ENCODE measurements around the gene IRF2BP2. TPM values are rescaled to one million over a fixed set of nuclear protein-coding genes. Genes with fewer than 3 reads are reported as not detected.

IRF2BP2 gene
- total RNA-seq, 2 experiments from 2014 or later = 83.0 to 95.0 TPM

GRCh38 chr1:234581063-234581714 lies 28.8 kb downstream of the IRF2BP2 start:
- H3K4me3 Mint-ChIP-seq = no peak overlapping the region
- peaks cover 2% of the 10 kb centered on the region for H3K36me3 Mint-ChIP-seq (ENCODE audit: low read depth)
- peaks cover 3% of the 10 kb centered on the region for H3K9me3 Mint-ChIP-seq
- CTCF ChIA-PET = interaction anchor here (0.7 to 1.2 kb wide), 2 partner anchors 38 to 124 kb away, joined by 3 read pairs; no protein-coding TSS in a partner anchor
- DNase-seq = no peak
- no peak overlapping the region for H3K27ac Mint-ChIP-seq
- H3K27me3 Mint-ChIP-seq = peaks cover 4% of the 10 kb centered on the region
- POLR2A ChIA-PET = no interaction called here
- H3K4me1 Mint-ChIP-seq = peaks cover 7% of the 10 kb centered on the region

DNA sequence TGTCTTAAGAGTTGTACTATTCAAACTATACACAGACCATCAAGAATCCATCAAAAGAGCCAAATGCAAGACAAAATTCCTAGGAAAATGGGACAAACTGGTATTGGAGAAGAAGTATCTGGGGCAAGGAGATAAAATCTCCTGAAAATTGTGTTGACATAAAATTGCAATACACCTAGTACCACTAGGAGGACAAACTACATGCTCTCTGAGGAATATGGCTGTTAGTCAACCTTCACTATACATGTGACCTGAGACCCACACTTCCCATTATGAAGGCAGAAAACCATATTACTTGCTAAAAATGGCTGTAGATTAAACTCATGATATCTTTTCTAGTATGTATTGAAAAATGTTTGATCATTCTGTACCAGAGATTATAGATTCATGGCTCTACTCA lies 30.0 kb downstream of the IRF2BP2 start:
- POLR2A ChIA-PET = no interaction called here
- Mint-ChIP-seq H3K9me3 (peaks cover 3% of the 10 kb centered on the region), H3K36me3 (ENCODE audit: low read depth) (peaks cover 2% of the 10 kb centered on the region), H3K4me3 (no peak overlapping the region), H3K4me1 (peaks cover 7% of the 10 kb centered on the region), H3K27me3 (peaks cover 2% of the 10 kb centered on the region), H3K27ac (no peak overlapping the region)
- CTCF ChIA-PET = no interaction called here
- DNase-seq = no peak

DNA sequence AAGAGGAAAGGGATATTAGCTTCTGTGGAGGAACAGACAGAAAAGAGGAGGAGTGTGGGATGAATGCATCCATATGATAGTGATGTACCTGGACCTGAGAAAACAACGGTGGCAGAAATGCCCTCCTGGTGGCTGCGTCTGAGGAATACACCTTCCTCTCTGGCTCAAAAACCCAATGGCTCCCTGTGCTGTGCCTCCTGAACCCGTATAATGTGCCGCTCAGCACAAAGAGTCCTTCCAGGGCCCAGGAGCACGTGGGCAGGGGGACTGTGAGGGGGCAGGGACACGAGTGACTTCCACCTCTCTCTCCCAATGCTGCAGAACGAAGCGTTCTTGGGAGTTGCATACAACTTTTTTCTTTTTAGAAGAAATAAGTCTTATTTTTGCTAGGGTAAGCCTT lies 31.2 kb downstream of the IRF2BP2 start:
- H3K36me3 Mint-ChIP-seq (ENCODE audit: low read depth) = peaks cover 2% of the 10 kb centered on the region
- no peak for DNase-seq
- H3K4me3 Mint-ChIP-seq = no peak overlapping the region
- no peak overlapping the region for H3K27ac Mint-ChIP-seq
- peaks cover 3% of the 10 kb centered on the region for H3K9me3 Mint-ChIP-seq
- peaks cover 2% of the 10 kb centered on the region for H3K4me1 Mint-ChIP-seq
- ChIA-PET CTCF (interaction anchor here (0.5 kb wide), 1 partner anchor 474 kb away, joined by 3 read pairs; no protein-coding TSS in a partner anchor), POLR2A (no interaction called here)
- peaks cover 2% of the 10 kb centered on the region for H3K27me3 Mint-ChIP-seq

DNA sequence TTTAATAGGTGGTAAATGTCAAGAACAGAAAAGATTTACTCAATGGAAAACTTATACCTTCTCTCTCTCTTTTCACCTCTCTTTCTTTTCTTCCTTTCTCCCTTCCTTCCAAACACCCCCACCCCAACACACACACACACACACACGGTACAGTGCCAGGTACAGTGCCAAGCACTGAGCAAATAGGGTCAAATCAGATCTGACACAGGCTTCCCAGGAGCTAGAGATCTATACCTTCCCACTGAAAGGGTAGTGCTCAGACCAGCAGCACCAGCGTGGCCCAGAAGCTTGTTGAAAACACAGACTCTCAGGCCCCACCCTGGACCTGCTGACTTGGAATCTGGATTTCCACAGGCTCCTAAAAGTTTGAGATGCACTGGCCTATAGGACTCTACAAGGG lies 31.9 kb downstream of the IRF2BP2 start:
- ChIA-PET POLR2A (no interaction called here), CTCF (interaction anchor here (0.5 kb wide), 1 partner anchor 473 kb away, joined by 3 read pairs; no protein-coding TSS in a partner anchor)
- Mint-ChIP-seq H3K4me3 (no peak overlapping the region), H3K4me1 (no peaks in the 10 kb centered on the region), H3K27me3 (peaks cover 2% of the 10 kb centered on the region), H3K9me3 (peaks cover 3% of the 10 kb centered on the region), H3K36me3 (ENCODE audit: low read depth) (peaks cover 2% of the 10 kb centered on the region), H3K27ac (no peak overlapping the region)
- no peak for DNase-seq

- Mint-ChIP-seq H3K9me3 (no peaks in the 10 kb centered on the region), H3K4me3 (no peak overlapping the region), H3K4me1 (no peaks in the 10 kb centered on the region), H3K27me3 (peaks cover 2% of the 10 kb centered on the region), H3K27ac (no peak overlapping the region), H3K36me3 (ENCODE audit: low read depth) (no peaks in the 10 kb centered on the region)
- CTCF ChIA-PET = no interaction called here
- POLR2A ChIA-PET = no interaction called here
- DNase-seq = no peak
Observed at GRCh38 chr1:234573711-234574299, 36.2 kb downstream of the IRF2BP2 start.

DNA sequence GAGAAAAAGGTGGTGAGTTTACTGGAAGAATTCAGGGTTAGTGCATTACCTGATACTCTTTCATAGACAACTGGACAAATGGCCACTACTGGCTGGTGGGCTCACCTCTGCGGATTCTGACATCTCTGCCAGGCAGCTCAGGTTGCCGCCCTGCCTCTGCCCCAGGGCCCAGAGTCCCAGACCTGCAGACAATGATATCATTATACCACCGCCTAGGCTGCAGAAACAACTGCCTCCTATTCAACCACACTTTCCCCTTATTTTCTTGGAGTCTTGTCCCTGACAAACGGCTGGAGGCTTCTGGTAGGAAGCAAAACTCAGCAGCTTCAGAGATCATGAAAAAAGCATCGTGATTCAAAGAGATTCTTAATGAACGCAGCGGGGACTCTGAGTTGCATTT lies 37.0 kb downstream of the IRF2BP2 start:
- Mint-ChIP-seq H3K27me3 (peaks cover 2% of the 10 kb centered on the region), H3K36me3 (ENCODE audit: low read depth) (no peaks in the 10 kb centered on the region)

DNA sequence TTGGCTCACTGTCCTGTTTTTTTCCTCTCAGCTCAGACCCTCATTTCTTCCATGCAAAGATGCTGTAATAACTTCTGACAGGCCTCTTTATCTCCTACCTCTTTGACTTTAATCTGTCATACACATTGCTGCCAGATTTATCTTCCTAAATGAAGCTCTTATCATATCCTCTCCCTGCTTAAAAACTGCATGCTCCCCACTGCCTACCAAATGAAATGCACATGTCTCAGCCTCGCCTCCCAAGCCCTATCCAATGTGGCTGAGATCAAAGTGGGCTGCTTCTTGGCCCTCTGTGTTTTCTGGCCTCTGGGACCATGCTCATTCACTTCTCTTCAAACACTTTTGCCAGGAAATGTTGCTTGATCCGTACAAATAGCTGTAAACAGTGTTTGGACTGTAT lies 38.3 kb downstream of the IRF2BP2 start:
- H3K9me3 Mint-ChIP-seq = no peaks in the 10 kb centered on the region
- no peak overlapping the region for H3K4me3 Mint-ChIP-seq
- no peaks in the 10 kb centered on the region for H3K4me1 Mint-ChIP-seq
- CTCF ChIA-PET = interaction anchor here (1.0 kb wide), 1 partner anchor 42 kb away, joined by 4 read pairs; no protein-coding TSS in a partner anchor
- H3K27ac Mint-ChIP-seq = no peak overlapping the region
- H3K27me3 Mint-ChIP-seq = no peaks in the 10 kb centered on the region
- H3K36me3 Mint-ChIP-seq (ENCODE audit: low read depth) = no peaks in the 10 kb centered on the region
- DNase-seq = no peak
- POLR2A ChIA-PET = no interaction called here

More for the DNA sequence above, 37.0 kb downstream of the IRF2BP2 start:
- CTCF ChIA-PET = no interaction called here
- POLR2A ChIA-PET = no interaction called here
- H3K27ac Mint-ChIP-seq = no peak overlapping the region
- H3K4me1 Mint-ChIP-seq = no peaks in the 10 kb centered on the region
- no peak overlapping the region for H3K4me3 Mint-ChIP-seq
- no peak for DNase-seq
- no peaks in the 10 kb centered on the region for H3K9me3 Mint-ChIP-seq

DNA sequence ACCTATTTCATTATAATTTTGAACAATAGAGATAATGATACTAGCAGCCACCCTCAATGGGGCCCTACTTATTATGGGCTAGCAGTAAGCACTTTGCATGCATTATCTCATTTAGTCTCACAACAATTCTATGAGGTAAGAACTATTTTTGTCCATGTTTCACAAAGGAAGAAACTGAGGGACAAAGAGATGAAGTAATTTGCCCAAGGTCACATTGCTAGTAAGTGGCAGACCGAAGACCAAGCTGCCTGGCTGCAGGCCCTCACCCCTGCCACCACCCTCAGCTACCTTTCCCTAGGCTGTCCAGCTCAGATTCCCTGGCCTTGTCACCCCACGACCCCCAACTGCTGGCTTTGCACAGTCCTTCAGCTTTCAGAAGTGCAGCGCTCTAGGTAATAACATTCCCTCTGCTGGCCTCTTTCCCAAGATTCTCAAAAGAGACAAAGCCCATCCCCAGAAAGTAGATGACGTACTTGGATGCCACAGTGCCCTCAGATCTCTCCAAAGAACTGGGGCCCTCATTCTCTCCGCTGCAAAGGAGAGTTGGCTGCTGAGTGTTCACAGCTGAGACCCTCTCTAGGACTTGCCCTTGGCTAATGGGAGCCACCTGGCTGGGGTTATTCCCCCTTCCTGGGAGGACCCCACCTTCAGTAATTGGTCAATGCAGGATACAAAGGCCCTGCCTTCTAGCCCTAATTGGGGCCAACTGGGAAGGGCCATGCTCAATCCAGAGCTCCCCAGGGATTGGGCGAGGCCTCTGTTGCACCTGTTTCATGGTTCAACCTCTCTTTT lies 39.5 kb downstream of the IRF2BP2 start:
- H3K27ac Mint-ChIP-seq = no peak overlapping the region
- H3K9me3 Mint-ChIP-seq = no peaks in the 10 kb centered on the region
- no peak overlapping the region for H3K4me3 Mint-ChIP-seq
- H3K27me3 Mint-ChIP-seq = no peaks in the 10 kb centered on the region
- ChIA-PET CTCF (no interaction called here), POLR2A (no interaction called here)
- H3K36me3 Mint-ChIP-seq (ENCODE audit: low read depth) = no peaks in the 10 kb centered on the region
- no peak for DNase-seq
- H3K4me1 Mint-ChIP-seq = no peaks in the 10 kb centered on the region

GRCh38 chr1:234568345-234568744 lies 41.6 kb downstream of the IRF2BP2 start:
- POLR2A ChIA-PET = no interaction called here
- Mint-ChIP-seq H3K9me3 (no peaks in the 10 kb centered on the region), H3K4me1 (peaks cover 5% of the 10 kb centered on the region), H3K27ac (no peak overlapping the region), H3K36me3 (ENCODE audit: low read depth) (no peaks in the 10 kb centered on the region), H3K4me3 (no peak overlapping the region), H3K27me3 (no peaks in the 10 kb centered on the region)
- no peak for DNase-seq
- CTCF ChIA-PET = interaction anchor here (0.6 kb wide), 1 partner anchor 514 kb away, joined by 3 read pairs; no protein-coding TSS in a partner anchor

- DNase-seq = no peak
- no peaks in the 10 kb centered on the region for H3K9me3 Mint-ChIP-seq
- CTCF ChIA-PET = interaction anchor here (1.4 kb wide), 1 partner anchor 28 kb away, joined by 4 read pairs; no protein-coding TSS in a partner anchor
- H3K4me1 Mint-ChIP-seq = peaks cover 5% of the 10 kb centered on the region
- POLR2A ChIA-PET = no interaction called here
- H3K4me3 Mint-ChIP-seq = no peak overlapping the region
- no peaks in the 10 kb centered on the region for H3K27me3 Mint-ChIP-seq
- H3K36me3 Mint-ChIP-seq (ENCODE audit: low read depth) = no peaks in the 10 kb centered on the region
- H3K27ac Mint-ChIP-seq = no peak overlapping the region
Observed at GRCh38 chr1:234565132-234565531, 44.8 kb downstream of the IRF2BP2 start.

- H3K9me3 Mint-ChIP-seq = no peaks in the 10 kb centered on the region
- no peaks in the 10 kb centered on the region for H3K27me3 Mint-ChIP-seq
- POLR2A ChIA-PET = no interaction called here
- CTCF ChIA-PET = interaction anchor here (0.6 kb wide), 1 partner anchor 126 kb away, joined by 3 read pairs; no protein-coding TSS in a partner anchor
- H3K4me3 Mint-ChIP-seq = no peak overlapping the region
- H3K27ac Mint-ChIP-seq = no peak overlapping the region
- no peak for DNase-seq
- H3K36me3 Mint-ChIP-seq (ENCODE audit: low read depth) = no peaks in the 10 kb centered on the region
- peaks cover 5% of the 10 kb centered on the region for H3K4me1 Mint-ChIP-seq
Observed at GRCh38 chr1:234564035-234565029, 45.6 kb downstream of the IRF2BP2 start.

- CTCF ChIA-PET = interaction anchor here (0.6 to 1.6 kb wide), 2 partner anchors 22 to 26 kb away, joined by 4 to 5 read pairs; no protein-coding TSS in a partner anchor
- no peak overlapping the region for H3K4me3 Mint-ChIP-seq
- POLR2A ChIA-PET = no interaction called here
- no peaks in the 10 kb centered on the region for H3K27me3 Mint-ChIP-seq
- no peak for DNase-seq
- no peaks in the 10 kb centered on the region for H3K36me3 Mint-ChIP-seq (ENCODE audit: low read depth)
- H3K9me3 Mint-ChIP-seq = no peaks in the 10 kb centered on the region
- H3K27ac Mint-ChIP-seq = no peak overlapping the region
- H3K4me1 Mint-ChIP-seq = peaks cover 5% of the 10 kb centered on the region
Observed at GRCh38 chr1:234562334-234562733, 47.6 kb downstream of the IRF2BP2 start.

Measured in activated CD4-positive, alpha-beta T cell treated with anti-CD3 and anti-CD28 coated beads, Interleukin-2, amount 10 ng/mL, durations not matched to agents 7 days and 5 days (primary cell).